GM12891 (cell line): ENCODE results near the gene FCRLA.

Experiments used
- PAX5 ChIP-seq: IDR thresholded peaks from 2 replicates; pipeline ENCODE4 v1.6.1; 2011; ENCODE audit warnings: low read length, moderate library complexity, mild to moderate bottlenecking; ENCODE audit not compliant: insufficient read depth, severe bottlenecking
- POLR2A ChIP-seq: IDR thresholded peaks from 2 replicates; pipeline ENCODE4 v1.6.1; 2011; ENCODE audit warnings: low read depth, low read length, control low read depth
- POLR2AphosphoS5 ChIP-seq: IDR thresholded peaks from 2 replicates; pipeline ENCODE4 v1.6.1; 2011; ENCODE audit warnings: low read depth, low read length, control low read depth
- POU2F2 ChIP-seq: IDR thresholded peaks from 2 replicates; pipeline ENCODE4 v1.6.1; 2011; ENCODE audit warnings: low read depth, mild to moderate bottlenecking, control low read depth, low read length, moderate library complexity
- SPI1 ChIP-seq: IDR thresholded peaks from 2 replicates; pipeline ENCODE4 v1.6.1; 2011; ENCODE audit warnings: low read depth, low read length, control low read depth
- TAF1 ChIP-seq: IDR thresholded peaks from 2 replicates; pipeline ENCODE4 v1.6.1; 2011; ENCODE audit warnings: low read depth, low read length, control low read depth

GRCh38 chr1:161727256-161727924 lies 20.4 kb downstream of the FCRLA start:
- 0 out of 2 replicates have a peak, but pooled peaks have one; percentile 2 for TF ChIP-seq POLR2A
- no peak for TF ChIP-seq SPI1
- peak; percentile 15 for TF ChIP-seq POLR2AphosphoS5
- TF ChIP-seq TAF1: no peak; the same call in 1 of the 2 replicates
- no peak for TF ChIP-seq POU2F2
- TF ChIP-seq PAX5: no peak
